Breast epithelium (tissue), 4 donors: Measurements from ENCODE around the gene CDC45. TPM values are rescaled to one million over a fixed set of nuclear protein-coding genes. Genes with fewer than 3 reads are reported as not detected.

Source experiments
- DNase-seq, 2 donors: peaks; one replicate each; pipeline ENCODE4 v3.0.0-alpha.2; 2019; ENCODE audit warnings: low spot score in 2 of 2
- H3K27ac ChIP-seq, 2 donors: fragments of 200-600 bp; sonication (generic) in 1 of 2; one replicate each; pipeline ENCODE4 v1.5.1; 2016 to 2019; ENCODE audit warnings: mild to moderate bottlenecking in 1 of 2
- H3K27me3 ChIP-seq, 2 donors: fragments of 200-600 bp; sonication (generic) in 1 of 2; one replicate each; pipeline versions ENCODE4 v1.5.1 to v1.6.0; 2017 to 2019; ENCODE audit warnings: control low read depth in 1 of 2, mild to moderate bottlenecking in 1 of 2
- H3K36me3 ChIP-seq: fragments of 200-600 bp; one replicate; pipeline ENCODE4 v1.5.1; 2019
- H3K4me1 ChIP-seq, 2 donors: fragments of 200-600 bp; sonication (generic); one replicate each; pipeline ENCODE4 v1.5.1; 2016 to 2019; ENCODE audit warnings: control low read depth in 1 of 2
- H3K4me3 ChIP-seq, 3 donors: fragments of 200-600 bp; sonication (generic); 1 replicate in 2 of 3; 2 replicates in 1 of 3; pipeline ENCODE4 v1.5.1; 2016 to 2019; ENCODE audit warnings: mild to moderate bottlenecking in 3 of 3, moderate library complexity in 2 of 3
- H3K9me3 ChIP-seq, 2 donors: fragments of 200-600 bp; sonication (generic) in 1 of 2; one replicate each; pipeline ENCODE4 v1.5.1; 2016 to 2019; ENCODE audit warnings: control low read depth in 1 of 2
- CTCF ChIP-seq, 3 donors: fragments of 450-650 bp; IDR thresholded peaks; one replicate each; pipeline ENCODE4 v1.5.1; 2016 to 2017; ENCODE audit warnings: antibody characterized with exemption in 3 of 3, mild to moderate bottlenecking in 3 of 3, moderate library complexity in 3 of 3
- POLR2A ChIP-seq: fragments of 450-650 bp; IDR thresholded peaks from one replicate; pipeline ENCODE4 v1.6.1; 2016; ENCODE audit warnings: antibody characterized with exemption, mild to moderate bottlenecking, moderate library complexity
- POLR2AphosphoS5 ChIP-seq, 3 donors: sonication (generic); formaldehyde crosslinking; IDR thresholded peaks; one replicate each; pipeline ENCODE4 v1.6.1; 2017; ENCODE audit warnings: antibody characterized with exemption in 3 of 3
- intact Hi-C: fragments of 100-400 bp; cut with DNase I; formaldehyde crosslinking; loops from one replicate; pipeline ENCODE4 v1.15.1; 2023; ENCODE audit warnings: low total_unique reads
- total RNA-seq, 3 donors: library from RNA; depleted of rRNA; stranded (reverse); fragments of >200 nt; gene quantifications; one replicate each; pipeline ENCODE4 v1.1.0, GENCODE V29; 2016

Gene CDC45
- total RNA-seq, 3 donors from 2014 or later, result 0.48 TPM; not detected in 2

- peak within 1 kb of the TSS; percentile 87 to 99 (median 93) for H3K4me3 ChIP-seq
- DNase-seq, result peak; percentile 61 to 71
- H3K27ac ChIP-seq, result peak within 1 kb of the TSS; percentile 99
- peak; percentile 54 to 89 (median 85) for TF ChIP-seq POLR2AphosphoS5 (IDR thresholded peaks at IDR 0.05)
- no peak for TF ChIP-seq POLR2A
- TF ChIP-seq CTCF (IDR thresholded peaks at IDR 0.05), result peak in 1 of 3 donors; percentile 17
- H3K4me1 ChIP-seq, result peaks cover 5% of the 10 kb centered on the region in 2 donors
- intact Hi-C loops, result no loop called here
- H3K27me3 ChIP-seq, result no peaks in the 10 kb centered on the region
- H3K9me3 ChIP-seq, result no peaks in the 10 kb centered on the region
- H3K36me3 ChIP-seq, result no peaks in the 10 kb centered on the region
Measured at GRCh38 chr22:19478901-19479354, 792 bp upstream of the CDC45 start, which contains the start of gene UFD1. Gene UFD1, minus strand, starts transcription at chr22:19479193. Its CDS starts 108 bp downstream, at chr22:19479085.

GRCh38 chr22:19480173-19480568 is 451 bp downstream of the CDC45 start:
- intact Hi-C loops, result no loop called here
- no peak overlapping the region for H3K27ac ChIP-seq

GRCh38 chr22:19480789-19481188 is 1.1 kb downstream of the CDC45 start:
- no peak for DNase-seq
- Histone ChIP-seq H3K9me3 (no peaks in the 10 kb centered on the region), H3K4me1 (peaks cover 5% of the 10 kb centered on the region in 2 donors), H3K4me3 (no peak overlapping the region), H3K27ac (no peak overlapping the region), H3K27me3 (no peaks in the 10 kb centered on the region), H3K36me3 (no peaks in the 10 kb centered on the region)
- TF ChIP-seq POLR2AphosphoS5 (IDR thresholded peaks at IDR 0.05) (no peak), CTCF (IDR thresholded peaks at IDR 0.05) (no peak)
- intact Hi-C loops, result no loop called here

More at GRCh38 chr22:19480173-19480568, 451 bp downstream of the CDC45 start:
- Histone ChIP-seq H3K4me3 (peak overlapping the region; percentile 87 to 99 (median 93)), H3K27me3 (no peaks in the 10 kb centered on the region), H3K36me3 (no peaks in the 10 kb centered on the region), H3K9me3 (no peaks in the 10 kb centered on the region), H3K4me1 (peaks cover 5% of the 10 kb centered on the region in 2 donors)
- TF ChIP-seq POLR2AphosphoS5 (IDR thresholded peaks at IDR 0.05) (no peak), CTCF (IDR thresholded peaks at IDR 0.05) (no peak), POLR2A (no peak)
- no peak for DNase-seq

- Histone ChIP-seq H3K4me3 (no peak overlapping the region), H3K36me3 (no peaks in the 10 kb centered on the region), H3K4me1 (peaks cover 5% of the 10 kb centered on the region in 2 donors), H3K9me3 (no peaks in the 10 kb centered on the region), H3K27ac (no peak overlapping the region), H3K27me3 (no peaks in the 10 kb centered on the region)
- no peak for DNase-seq
- TF ChIP-seq CTCF (IDR thresholded peaks at IDR 0.05) (no peak), POLR2A (no peak), POLR2AphosphoS5 (IDR thresholded peaks at IDR 0.05) (no peak)
- intact Hi-C loops, result no loop called here
Measured at GRCh38 chr22:19482297-19482696, 2.6 kb downstream of the CDC45 start.

- Histone ChIP-seq H3K4me1 (peaks cover 5% of the 10 kb centered on the region in 2 donors), H3K9me3 (no peaks in the 10 kb centered on the region), H3K27me3 (no peaks in the 10 kb centered on the region), H3K36me3 (no peaks in the 10 kb centered on the region), H3K27ac (no peak overlapping the region), H3K4me3 (no peak overlapping the region)
- TF ChIP-seq CTCF (IDR thresholded peaks at IDR 0.05), result no peak
- no peak for TF ChIP-seq POLR2AphosphoS5 (IDR thresholded peaks at IDR 0.05)
- TF ChIP-seq POLR2A, result no peak
- intact Hi-C loops, result no loop called here
- no peak for DNase-seq
Measured at GRCh38 chr22:19483481-19484244, 3.9 kb downstream of the CDC45 start.
